Dermis blood vessel endothelial cell (primary cell): ENCODE results near the gene PGLYRP2. TPM values are rescaled to one million over a fixed set of nuclear protein-coding genes. Genes with fewer than 3 reads are reported as not detected.
"Not testable (repeated sequence)": the region's sequence is repeated elsewhere in the genome, so short reads cannot be mapped to it uniquely, and the experiment has no call there.

Source experiments
- DNase-seq: peaks from one replicate; pipeline ENCODE4 v3.0.0; 2010
- total RNA-seq: library from RNA; depleted of rRNA; stranded (reverse); fragments of >200 nt; gene quantifications from 2 replicates; pipeline ENCODE4 v1.2.3, GENCODE V29; 2014

Gene PGLYRP2
- total RNA-seq, 1 donor from 2014 or later, result not detected

DNA sequence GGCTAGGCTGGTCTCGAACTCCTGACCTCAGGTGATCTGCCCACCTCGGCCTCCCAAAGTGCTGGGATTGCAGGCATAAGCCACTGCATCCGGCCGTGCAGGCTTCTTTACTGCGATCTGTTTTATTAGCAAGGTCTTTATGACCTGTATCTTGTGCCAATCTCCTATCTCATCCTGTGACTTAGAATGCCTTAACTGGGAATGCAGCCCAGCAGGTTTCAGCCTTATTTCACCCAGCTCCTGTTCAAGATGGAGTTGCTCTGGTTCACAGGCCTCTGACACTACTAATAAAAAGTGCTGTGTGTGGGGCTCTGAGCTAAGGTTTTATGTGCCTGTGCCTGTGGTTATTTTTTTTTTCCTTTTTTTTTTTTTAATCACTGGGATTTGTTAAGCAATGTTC lies 6.5 kb upstream of the PGLYRP2 start:
- DNase-seq, result not testable (repeated sequence)

DNA sequence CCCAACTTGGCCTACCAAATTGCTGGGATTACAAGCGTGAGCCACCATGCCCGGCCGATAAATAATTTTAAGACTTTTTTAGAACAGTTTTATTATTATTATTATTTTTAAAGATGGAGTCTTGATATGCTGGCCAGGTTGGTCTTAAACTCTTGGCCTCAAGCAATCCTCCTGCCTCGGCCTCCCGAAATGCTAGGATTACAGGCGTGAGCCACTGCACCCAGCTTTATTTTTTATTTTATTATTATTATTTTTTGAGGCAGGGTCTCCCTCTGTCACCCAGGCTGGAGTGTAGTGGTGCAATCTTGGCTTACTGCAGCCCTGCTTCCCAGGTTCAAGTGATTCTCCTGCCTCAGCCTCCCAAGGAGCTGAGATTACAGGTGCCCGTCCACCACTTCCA lies 1.7 kb upstream of the PGLYRP2 start:
- DNase-seq, result not testable (repeated sequence)

DNA sequence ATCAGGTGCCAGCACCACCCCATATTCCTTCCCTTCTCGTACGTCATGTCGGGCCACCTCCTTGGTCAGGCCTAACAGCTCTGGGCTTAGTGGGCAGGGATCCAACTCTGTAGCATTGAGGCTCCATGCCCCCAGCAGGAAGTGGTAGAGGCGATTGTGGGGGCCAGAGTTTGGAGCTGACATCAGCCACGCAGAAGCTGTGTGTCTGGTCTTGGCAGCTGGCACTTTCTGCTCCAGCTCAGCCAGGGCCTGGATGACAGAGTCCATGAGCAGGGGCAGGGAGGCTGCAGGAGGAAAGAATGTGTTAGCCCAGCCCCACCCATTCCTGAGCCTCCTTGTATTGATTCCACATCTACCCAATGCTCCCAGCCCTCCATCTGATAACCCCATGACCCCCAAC lies 3.0 kb downstream of the PGLYRP2 start:
- no peak for DNase-seq

DNA sequence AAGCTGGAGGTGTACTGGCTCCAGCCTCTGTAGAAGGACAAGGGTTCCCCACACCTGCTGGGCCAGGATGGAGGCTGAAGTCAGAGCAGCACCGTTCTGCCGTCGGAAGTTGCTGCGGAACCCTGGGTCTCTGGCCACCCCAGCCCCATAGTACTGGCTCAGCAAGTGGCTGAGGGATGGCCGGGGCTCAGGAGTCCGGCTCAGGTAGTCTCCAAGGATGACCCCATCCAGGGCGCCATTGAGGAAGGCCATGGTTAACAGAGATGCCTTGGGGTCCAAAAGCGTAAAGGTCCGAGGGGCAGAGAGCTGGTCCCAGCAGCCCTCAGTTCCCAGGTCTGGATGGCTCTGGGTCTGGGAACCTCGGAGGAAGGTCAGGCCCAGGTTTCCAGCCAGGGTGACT lies 3.7 kb downstream of the PGLYRP2 start:
- DNase-seq, result no peak

DNA sequence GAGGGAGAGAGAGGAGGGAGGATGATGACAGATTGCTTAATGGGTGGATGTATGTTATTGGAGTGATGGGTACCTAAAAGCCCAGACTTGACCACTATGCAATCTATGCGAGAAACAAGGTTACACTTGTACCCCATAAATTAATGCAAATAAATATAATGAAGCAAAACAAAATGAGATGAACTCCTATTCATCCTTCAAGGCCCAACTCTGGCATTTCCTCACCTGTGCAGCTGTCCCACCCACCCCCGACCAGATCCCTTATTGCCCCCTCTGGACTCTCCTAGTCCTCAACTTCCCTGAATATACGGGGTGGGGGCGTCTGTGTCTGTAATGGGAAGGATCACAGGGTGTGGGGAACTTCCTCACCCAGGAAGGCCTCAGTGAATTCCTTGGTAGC lies 4.1 kb downstream of the PGLYRP2 start:
- DNase-seq, result no peak

DNA sequence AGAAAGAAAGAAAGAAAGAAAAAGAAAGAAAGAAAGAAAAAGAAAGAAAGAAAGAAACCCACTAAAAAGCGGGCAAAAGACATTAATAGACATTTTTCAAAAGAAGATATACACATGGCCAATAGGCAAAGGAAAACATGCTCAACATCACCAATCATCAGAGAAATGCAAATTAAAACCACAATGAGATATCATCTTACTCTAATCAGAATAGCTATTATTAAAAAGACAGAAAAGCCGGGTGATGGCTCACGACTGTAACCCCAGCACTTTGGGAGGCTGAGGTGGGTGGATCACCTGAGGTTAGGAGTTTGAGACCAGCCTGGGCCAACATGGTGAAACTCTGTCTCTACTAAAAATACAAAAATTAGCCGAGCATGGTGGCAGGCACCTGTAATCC lies 5.5 kb downstream of the PGLYRP2 start:
- not testable (repeated sequence) for DNase-seq

DNA sequence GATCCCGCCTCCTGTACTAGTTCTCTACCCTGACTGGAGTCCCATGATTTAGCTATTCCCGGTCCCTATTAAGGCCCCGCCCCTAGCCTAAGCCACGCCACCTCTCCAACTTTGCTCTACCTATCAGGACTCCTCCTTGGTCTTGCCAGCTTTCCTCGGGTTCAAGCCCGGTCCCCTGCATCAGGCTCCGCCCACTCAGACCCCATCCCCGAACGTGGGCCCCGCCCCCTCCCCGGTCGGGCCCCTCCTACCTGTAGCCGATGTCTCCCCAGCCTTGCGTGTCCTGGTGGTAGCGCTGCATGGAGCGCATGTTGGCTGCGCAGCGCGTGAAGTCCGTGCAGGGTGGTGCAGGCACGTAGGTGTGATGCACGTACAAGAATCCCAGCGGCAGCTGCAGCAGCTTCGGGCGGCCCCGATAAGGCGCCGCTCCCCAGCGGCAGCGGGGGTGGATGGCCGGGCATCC lies 7.6 kb downstream of the PGLYRP2 start:
- DNase-seq, result no peak

DNA sequence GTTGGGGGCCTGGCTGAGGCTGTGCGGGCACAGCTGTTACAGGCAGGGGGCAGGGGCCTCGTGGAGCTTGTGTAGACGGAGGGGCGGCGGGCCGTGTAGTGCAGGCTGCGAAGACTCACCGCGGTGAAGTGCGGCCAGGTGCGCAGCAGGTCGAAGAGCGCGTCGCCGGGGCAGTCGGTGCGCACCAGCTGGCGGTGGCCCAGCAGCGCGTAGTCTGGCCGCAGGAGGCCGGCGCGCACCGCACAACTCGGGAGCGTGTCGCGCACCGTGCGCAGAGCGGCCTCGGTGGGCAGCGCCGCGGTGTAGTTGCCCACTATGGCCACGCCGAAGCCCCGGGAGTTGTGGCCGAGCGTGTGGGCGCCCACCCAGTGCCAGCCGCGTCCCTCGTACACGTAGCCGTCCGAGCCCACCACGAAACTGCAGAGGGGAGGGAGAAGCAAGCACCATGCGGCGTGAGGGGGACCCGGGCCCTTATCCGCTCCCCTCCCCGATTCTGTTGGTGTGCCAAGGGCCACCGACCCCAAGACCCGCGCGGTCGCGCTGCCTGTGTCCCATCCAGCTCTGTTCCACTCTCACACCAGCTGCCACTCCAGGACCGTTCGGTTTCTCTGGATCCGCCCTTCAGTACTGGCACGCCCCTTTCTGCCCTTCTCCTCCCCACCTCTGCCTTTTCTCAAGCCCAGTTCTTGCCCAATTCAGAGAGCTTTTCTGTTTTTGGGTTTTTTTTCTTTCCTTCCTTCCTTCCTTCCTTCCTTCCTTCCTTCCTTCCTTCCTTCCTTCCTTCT lies 9.6 kb downstream of the PGLYRP2 start:
- DNase-seq, result peak; percentile 41

DNA sequence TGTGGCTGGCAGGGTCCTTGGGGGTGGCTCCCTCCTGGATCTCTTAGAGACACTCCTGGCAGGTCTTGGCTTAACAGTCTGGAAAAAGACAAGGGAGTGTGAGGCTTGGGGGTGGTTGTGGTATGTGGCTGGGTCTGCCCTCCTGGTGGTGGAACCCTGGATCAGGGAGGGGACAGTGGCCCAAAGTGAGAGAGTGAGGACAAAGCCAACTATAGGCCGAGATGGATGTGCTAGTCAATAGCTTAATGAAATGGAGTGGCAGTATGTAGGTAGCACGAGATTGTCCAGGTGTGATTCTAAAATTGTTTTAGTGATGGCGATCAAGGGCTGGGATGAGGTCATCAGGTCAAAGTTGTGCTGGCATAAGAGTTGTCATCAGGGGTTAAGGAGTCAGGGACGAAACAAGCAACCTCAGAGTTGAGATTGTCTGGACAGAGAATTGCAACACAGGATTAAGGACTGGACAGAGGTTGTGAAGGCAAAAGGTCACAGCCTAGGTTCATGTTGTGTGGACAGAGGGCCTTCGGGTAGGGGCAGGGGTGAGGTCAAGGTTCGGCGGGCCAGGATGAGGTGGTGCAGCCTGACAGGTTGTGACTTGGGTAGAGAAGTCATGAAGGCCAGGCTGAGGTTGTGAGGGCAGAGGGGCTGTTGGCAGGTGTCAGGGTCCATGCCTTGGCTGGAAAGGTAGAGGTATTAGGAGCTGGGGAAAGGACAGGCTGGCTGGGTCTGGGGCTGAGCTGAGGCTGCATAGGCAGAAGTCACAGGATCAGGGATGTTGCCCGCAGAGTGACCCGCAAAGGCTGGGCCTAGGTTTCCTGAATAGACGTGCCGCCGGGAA lies 10.4 kb downstream of the PGLYRP2 start:
- no peak for DNase-seq

DNA sequence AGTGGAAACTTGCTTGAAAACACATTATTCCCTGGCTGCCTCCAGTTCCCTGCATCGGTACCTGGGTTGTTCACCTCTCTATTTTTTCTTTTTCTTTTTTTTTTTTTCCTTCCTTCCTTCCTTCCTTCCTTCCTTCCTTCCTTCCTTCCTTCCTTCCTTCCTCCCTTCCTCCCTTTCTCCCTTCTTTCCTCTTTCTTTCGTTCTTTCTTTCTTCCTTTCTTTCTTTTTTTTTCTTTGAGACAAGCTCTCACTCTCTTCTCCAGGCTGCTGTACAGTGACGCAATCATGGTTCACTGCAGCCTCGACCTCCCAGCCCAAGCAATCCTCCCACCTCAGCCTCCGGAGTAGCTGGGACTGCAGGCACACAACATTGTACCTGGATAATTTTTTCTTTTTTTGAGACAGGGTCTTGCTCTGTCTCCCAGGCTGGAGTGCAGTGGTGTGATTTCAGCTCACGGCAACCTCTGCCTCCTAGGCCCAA lies 11.5 kb downstream of the PGLYRP2 start:
- no peak for DNase-seq

DNA sequence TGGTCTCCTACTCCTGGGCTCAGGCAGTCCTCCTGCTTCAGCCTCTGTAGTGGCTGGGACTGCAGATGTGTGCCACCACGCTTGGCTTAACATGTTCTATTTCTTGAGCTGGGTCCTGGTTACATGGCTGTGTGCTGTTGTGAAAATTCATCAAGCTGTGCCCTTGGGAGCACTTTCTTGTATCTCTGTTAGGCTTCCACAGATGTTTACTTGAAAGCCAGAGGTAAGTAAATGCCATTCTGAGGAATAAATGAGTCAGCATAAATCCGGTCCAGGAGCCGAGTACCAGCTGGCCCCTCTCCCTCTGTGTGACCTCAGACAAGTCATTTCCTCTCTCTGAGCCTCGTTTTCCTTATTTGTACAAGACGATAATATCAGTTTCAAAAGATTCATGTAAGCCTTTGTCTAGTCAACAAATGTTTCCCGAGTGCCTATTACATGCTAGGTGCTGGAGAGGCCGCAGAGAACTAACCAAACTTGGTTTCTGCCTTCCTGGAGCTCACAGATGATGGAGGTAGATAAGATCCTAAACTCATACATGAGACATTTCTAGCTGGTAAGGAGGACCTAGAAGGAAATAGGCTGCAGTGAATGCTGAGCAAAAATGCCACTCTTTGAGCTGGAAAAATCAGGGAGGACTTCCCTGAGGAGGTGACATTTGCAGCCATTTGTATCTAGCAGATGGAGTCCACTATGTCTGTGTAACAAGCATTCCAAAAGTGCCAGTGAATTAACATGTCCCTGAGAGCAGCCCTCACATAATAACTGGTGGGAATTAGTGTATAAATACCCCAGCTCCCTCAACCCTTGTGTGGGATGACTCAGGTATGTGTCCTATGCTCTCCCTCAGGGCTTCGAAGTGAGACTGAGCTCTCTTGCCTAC lies 12.2 kb downstream of the PGLYRP2 start:
- DNase-seq, result peak; percentile 97

DNA sequence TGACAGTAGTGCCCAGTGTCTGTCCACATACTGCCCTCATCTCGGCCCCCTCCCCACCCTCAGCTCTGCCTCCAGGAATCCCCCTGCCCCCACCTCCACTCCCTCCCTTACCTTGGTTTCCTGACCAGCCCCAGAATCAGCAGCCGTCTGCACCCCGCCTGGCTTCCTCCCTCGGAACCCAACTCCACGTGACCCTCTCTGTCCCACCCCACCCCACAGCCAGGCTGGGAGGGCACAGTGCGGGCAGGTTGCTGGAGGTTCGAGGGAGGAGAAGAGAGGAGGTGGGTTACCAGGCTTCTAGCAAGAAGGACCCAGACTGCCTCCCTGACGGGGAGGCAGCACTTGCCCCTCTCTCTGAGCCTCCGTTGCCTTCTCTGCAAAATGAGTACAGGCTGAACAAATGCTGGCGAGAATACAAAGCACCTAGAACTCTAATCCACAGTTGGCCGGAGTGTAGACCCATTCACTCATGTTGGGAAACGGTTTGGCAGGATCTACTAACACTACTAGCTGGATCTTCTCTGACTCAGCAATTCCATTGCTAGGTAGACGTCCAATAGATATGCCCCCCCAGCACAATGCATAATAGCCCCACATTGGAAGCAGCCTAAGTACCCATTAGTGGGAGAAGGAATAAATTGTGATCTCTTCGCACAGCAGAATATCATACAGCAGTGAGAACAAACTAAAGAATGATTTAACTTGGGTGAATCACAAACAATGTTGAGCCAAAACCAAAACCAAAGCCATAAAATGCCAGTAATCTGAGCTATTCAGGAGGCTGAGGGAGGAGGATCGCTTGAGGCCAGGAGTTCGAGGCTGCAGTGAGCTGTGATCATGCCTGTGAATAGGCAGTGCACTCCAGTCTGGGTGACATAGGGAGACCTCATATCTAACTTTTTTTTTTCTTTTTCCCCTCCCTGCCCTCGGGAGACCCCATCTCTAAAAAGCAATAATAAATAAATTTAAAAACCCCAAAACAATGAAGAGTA lies 14.6 kb downstream of the PGLYRP2 start, which contains the start of gene RASAL3:
Gene RASAL3, minus strand, starts transcription at position 151 of the 992 bp plus-strand sequence. CDS start 186 bp downstream, outside the sequence.
- peak; percentile 47 for DNase-seq

DNA sequence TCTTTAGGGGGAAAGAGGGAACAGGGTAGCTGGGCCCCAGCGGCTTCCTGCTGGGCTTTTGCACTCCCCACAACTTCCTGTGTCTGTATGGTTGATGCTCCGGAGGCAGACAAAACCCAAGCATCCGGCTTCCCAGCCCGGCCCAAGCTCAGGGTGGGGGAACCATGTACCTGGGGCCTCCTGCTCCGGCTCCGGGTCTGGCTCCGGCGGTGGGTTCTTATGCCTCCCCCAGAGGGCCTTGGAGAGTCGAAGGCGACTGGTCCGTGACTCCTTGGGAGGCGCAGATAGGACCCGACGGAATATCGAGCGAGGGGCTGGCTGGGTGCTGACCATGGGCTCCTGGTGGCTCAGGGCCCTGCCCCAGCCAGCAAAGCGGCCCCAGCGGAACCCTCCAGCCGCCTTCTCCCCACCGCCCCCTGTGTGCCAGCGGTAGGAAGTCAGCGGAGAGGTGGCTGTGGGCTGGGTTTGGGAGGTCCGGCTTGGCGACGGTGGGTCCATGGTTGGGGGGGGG lies 15.4 kb downstream of the PGLYRP2 start:
- peak; percentile 31 for DNase-seq

DNA sequence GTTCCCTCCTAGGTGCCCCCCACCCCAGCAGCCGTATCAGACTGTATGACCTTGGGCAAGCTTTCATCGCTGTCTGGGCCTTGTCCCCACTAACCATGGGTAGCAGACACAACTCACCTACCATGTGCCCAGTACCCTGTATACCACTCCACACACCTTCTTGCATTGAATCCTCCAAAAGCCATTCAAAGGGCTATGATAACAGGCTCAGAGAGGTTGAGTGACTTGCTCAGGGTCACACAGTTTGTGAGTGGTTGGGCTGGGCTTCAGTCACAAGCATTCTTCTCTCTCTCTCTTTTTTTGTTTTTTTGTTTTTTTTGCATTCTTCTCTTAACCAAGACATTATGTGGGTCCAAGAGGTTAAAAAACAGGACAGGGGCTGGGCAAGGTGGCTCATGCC lies 17.6 kb downstream of the PGLYRP2 start:
- no peak for DNase-seq

DNA sequence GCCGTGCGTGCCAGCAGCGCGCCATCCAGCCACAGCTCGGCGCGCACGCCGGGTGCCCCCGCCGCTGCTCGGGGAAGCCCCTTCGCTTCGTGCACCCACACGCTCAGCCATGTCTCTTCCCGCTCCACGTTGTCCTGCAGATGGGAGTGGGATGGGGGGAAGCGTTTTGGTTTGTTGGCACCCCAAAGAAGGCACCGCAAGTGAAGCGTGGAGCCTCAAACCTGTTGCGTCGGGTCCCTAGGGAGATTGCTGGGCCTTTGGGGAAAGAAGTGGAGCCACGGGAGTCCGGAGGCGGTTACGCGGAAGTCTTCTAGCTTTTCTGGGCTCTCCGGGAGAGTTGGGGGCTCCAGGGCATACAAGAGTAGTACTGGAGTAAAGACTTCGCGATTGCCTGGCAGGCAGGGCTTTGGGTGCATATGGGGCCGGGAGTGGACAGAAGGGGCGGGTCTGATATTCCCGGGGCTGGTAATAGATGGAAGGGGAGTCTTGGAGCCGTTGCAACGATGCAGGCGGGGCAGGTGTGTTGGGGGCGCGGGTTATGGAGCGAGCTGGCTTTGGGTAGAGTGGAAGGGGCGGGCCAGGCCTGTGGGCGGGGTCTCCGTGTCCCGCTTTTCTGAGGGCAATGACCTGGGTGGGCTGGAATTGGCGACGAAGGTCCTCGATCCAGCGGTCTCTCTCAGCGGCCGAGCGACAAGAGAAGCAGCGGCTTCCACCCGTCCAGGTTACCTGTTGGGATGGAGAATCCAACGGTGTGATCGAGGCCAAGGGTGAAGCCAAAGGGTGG lies 21.4 kb downstream of the PGLYRP2 start:
- no peak for DNase-seq

DNA sequence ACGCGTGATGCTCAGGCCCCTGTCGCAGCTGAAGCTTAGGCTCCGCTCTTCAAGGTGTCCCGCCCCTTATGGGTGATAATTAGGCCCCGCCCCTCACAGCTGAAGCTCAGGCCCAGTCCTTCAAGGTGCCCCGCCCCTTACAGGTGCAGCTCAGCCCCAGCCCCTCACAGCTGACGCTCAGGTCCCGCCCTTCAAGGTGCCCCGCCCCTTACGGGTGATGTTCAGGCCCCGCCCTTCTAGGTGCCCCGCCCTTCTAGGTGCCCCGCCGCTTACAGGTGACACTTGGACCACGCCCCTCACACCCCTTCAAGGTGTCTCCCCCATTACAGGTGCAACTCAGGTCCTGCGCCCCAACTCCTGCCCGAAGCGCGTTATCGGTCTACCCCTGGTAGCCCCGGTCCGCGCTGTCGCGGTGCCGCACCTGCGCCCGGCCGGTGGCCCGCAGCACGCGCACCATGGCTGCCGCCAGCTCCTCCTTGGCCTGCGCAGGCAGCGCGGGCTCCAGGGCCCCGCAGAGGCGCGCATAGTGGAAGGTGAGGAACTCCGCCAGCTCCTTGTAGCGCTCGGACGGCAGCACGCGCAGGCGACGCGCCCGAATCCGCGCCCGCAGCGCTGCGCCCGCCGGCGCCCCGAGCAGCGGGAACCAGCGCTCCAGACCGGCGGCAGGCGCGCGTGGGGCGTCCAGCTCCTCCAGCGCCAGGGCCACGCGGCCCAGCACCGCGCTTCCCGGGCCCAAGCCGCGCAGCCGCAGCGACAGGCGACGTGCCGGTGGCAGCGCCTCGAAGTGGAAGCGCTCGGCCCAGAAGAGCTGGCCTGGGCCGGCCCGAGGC lies 22.2 kb downstream of the PGLYRP2 start:
- no peak for DNase-seq

DNA sequence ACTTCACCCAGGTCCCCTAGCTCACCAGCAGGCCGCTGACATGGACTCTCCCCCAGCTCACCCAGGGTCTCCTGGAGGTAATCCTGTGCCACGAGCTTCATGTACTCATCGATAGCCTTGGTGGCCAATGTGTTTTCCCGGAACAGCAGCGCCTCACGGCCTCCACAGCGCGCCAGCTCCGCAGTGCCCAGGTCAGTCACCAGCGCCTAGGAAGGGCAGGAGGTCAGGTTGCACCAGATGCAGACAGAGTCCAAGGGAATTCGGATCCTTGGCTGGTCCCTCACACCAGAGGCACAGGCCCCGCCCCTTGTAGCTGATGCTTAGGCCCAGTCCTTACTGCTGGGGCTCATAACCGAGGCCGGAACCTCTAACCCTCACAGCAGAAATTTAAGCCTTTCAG lies 22.9 kb downstream of the PGLYRP2 start:
- no peak for DNase-seq

DNA sequence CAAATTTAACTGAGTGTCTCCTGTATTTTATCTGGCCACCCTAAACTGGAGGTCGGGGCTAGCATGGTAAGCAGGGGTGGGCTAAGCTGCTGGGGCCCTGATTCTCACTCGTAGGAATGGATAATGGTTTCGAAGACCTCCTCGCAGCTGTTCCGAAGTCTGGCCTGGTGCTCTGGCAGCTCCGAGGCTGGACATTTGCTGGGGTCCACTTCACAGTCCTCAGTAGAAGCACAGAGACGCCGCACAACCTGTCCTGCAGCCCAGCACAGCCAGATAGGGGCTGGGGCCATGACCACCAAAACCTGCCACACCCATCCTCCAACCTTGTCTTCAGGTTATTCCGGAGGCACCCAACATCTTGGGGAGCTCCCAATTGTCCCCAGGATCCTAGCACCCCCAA lies 23.3 kb downstream of the PGLYRP2 start:
- no peak for DNase-seq
